Left cardiac atrium (tissue), 4 donors: Measurements from ENCODE around the gene TP53I3. TPM values are rescaled to one million over a fixed set of nuclear protein-coding genes. Genes with fewer than 3 reads are reported as not detected.
A peak's percentile ranks its signal among the peaks of the same experiment; 100 is the strongest.
"Not testable (repeated sequence)": the region's sequence is repeated elsewhere in the genome, so short reads cannot be mapped to it uniquely, and the experiment has no call there.

ENCODE experiments used
- ATAC-seq, 2 donors: fragments of 200-7000 bp; cut with Tn5 transposase; one replicate each; pipeline ENCODE4 v1.9.1; 2020; ENCODE audit warnings: mild to moderate bottlenecking in 2 of 2, moderate library complexity in 2 of 2
- DNase-seq: peaks from one replicate; pipeline ENCODE4 v3.0.0-alpha.2; 2020
- intact Hi-C, 2 donors: fragments of 100-400 bp; cut with DNase I; formaldehyde crosslinking; loops; one replicate each; pipeline versions ENCODE4 v1.14.1 to v1.15.1; 2022 to 2023
- long read RNA-seq: library from polyadenylated mRNA; unstranded; transcript quantifications from one replicate; pipeline ENCODE4 v2.0.0, GENCODE V29; 2021
- total RNA-seq, 2 donors: library from RNA; stranded (reverse); fragmentation: NEBNext Ultra II Directional; extraction: Animal tissue kit (Norgen Biotek cat#: 25700); gene quantifications; one replicate each; pipeline ENCODE4 v1.2.1, GENCODE V29; 2021
- donor health status: DM: no; HTN: yes; CAD: no.
- donor health status: DM: no; HTN: yes; CAD: no; lungs with severe emphysema.
- donor health status: DM: yes; HTN: yes; CAD: no.
- donor health status: Dilated cardiomyopathy.

TP53I3 gene, protein sequence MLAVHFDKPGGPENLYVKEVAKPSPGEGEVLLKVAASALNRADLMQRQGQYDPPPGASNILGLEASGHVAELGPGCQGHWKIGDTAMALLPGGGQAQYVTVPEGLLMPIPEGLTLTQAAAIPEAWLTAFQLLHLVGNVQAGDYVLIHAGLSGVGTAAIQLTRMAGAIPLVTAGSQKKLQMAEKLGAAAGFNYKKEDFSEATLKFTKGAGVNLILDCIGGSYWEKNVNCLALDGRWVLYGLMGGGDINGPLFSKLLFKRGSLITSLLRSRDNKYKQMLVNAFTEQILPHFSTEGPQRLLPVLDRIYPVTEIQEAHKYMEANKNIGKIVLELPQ
- total RNA-seq = 10 to 100 TPM in 1 of 2 donors, 1 to 10 TPM in 1; 7.6 to 14.5 TPM
- long read RNA-seq, partial matches to known transcripts = 0 of 3 reads
- long read RNA-seq, other reads (novel, unspliced or antisense) = 1 of 3 reads

DNA sequence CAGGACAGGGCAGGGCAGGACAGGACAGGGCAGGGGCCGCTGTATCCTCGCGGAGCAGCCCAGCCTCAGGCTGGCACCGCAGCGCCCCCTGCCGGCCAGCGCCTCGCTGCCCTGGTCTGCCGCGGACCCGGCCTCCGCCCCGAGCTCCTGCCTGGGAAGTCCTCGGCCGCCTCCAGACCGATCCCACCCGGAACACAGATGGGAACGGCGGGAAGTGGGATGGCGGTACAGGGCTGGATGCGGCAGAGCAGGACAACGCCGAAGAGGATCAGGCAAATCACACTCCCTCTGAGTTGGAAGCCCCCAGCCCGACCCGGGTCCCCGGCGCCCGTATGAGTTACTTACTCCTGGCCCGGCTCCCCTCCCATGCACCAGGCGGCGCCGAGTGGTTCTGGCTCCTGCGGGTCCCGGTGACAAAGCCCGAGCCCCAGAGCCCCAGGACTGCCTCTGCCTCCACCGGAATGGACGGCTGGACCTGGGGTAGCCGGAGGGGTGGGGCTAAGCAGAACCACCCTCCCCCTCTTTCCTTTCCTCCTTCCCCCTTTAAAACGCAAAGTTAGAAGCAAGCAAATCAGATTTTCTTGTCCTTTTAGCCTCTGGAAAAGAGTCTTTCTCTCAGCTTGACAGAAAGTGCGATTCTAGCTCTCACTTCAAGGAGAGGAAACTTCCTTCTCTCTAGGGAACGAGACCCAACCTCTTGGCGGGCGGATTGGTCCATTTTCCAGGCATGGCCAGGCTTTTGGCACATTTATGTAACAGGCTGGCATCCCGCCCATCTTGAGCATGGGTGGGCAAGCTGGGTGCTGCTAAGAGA, at the start of gene TP53I3:
TP53I3 (minus strand) TSS at position 449 of the 814 bp plus-strand sequence. CDS start 508 bp downstream, outside the sequence.
- intact Hi-C loops = loop anchor here in 1 of 2 donors (5.0 kb wide), 2 partner anchors 157 to 257 kb away; partner anchors contain the start of gene ATAD2B
- DNase-seq (peak; percentile 90), ATAC-seq (peak; percentile 96 to 97)

- ATAC-seq (no peak), DNase-seq (no peak)
- intact Hi-C loops = no loop called here
These were observed 47.9 kb upstream of the TP53I3 start for GRCh38 chr2:24132543-24132942.

DNA sequence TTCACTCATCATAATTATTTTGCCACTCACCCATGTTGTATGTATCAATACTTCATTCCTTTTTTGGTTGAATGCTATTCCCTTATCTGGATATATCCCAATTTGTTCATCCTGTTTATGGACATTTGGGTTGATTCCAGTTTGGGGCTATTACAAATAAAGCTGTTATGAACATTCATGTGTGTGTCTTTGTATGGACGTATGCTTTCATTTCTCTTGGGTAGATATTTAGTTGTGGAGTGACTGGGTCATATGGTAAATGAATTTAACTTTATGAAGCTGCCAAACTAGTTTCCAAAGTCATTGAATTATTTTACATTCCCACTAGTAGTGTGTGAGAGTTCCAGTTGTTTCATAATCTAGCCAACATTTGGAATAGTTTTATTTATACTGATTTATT, 41.3 kb upstream of the TP53I3 start:
- ATAC-seq = no peak
- intact Hi-C loops = no loop called here

DNA sequence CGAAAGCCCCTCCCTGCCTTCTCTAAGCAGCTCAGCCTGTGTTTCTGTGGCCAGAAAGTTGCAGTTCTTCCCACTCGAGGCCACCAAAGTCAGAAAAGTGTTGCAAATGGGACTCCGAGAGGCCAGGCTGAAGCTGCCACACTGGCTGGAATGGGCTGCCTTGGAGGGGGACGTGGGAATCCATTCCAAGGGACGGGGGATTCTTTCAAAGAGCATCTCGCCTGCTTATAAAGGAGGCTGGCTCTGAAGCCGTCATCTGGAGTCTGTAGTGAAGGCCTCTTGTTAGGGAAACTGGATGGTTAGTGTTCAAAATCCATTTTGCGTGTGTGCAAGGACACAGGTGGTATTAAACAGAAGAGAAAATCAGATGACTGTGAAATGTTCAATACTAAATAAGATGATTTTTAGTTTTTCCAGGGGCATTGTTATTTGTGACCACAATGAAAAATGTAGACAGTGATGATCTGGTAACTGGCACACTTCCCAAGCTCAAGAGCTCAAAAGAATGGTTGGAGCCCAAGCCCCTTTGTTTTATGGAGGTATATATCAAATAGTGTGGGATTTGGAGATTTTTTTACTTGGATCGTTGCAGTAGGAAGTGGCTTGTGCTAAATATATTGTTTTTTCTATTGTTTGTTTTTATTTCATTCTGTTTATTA, 39.4 kb upstream of the TP53I3 start:
- peak in 1 of 2 donors; percentile 4 for ATAC-seq

More for the DNA sequence above, 41.3 kb upstream of the TP53I3 start:
- DNase-seq = no peak

GRCh38 chr2:24123195-24123921, 38.7 kb upstream of the TP53I3 start, which contains the start of the genes FAM228B and PFN4:
TSS of gene FAM228B (plus strand) at chr2:24123469. CDS start at chr2:24124362, 893 bp downstream.
TSS of gene PFN4 (minus strand) at chr2:24123334. CDS start at chr2:24122535, 799 bp downstream.
- ATAC-seq = peak; percentile 98 to 99
- intact Hi-C loops = no loop called here

More for the DNA sequence above, 39.4 kb upstream of the TP53I3 start:
- no peak for DNase-seq
- intact Hi-C loops = no loop called here

GRCh38 chr2:24122366-24123194, 37.9 kb upstream of the TP53I3 start:
- DNase-seq (no peak), ATAC-seq (no peak)
- intact Hi-C loops = no loop called here

More at GRCh38 chr2:24123195-24123921, 38.7 kb upstream of the TP53I3 start, which contains the start of the genes FAM228B and PFN4:
- DNase-seq = peak; percentile 92

GRCh38 chr2:24121469-24121868, 36.8 kb upstream of the TP53I3 start:
- intact Hi-C loops = no loop called here
- ATAC-seq = no peak
- no peak for DNase-seq

GRCh38 chr2:24121066-24121465, 36.4 kb upstream of the TP53I3 start:
- DNase-seq (no peak), ATAC-seq (no peak)
- intact Hi-C loops = no loop called here

DNA sequence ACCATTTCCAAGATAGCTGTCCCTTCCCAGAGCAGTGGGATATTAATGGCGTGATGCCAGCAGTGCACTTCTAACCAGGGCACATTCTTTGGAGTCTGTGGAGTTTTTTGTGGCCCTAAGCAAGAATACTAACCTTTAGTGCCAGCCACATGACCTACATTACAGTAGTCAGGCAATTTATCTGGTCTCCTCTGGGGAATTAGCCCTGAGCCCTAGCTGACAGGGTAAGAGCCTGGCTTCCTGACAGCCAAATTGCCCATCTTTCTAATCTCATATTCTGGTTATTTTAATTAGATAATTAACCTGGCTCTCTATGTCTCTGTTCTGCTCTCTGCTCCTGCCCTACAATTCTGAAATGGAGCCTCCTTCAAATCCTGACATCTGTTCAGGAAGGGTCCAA, 33.3 kb upstream of the TP53I3 start:
- intact Hi-C loops = no loop called here
- ATAC-seq = no peak
- no peak for DNase-seq

- intact Hi-C loops = no loop called here
These were observed 30.4 kb upstream of the TP53I3 start for GRCh38 chr2:24115057-24115456.

DNA sequence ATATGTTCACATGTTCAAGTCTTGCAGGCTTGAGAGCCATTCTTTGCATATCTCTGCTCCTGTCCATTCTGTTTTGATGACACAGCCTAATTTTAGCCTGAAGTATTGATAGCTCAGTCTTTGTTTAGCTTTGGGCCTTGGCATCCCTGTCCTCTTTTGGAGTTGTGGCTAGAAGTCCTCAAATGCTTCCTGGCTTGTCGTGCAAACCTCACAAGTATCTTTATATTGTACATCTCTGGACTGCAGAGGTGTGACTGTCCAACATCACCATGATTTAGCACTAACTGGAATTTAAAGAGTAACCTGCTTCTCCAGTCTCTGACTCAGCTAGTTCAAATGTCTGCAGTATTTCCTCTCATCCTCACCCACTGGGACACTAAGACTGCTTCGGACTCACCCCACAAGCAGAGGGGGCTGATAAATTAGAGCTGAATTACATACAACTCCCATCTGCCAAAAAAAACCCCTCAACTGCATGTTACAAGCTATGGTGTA, 26.8 kb upstream of the TP53I3 start:
- intact Hi-C loops = no loop called here
- ATAC-seq (peak; percentile 29 to 68), DNase-seq (no peak)

More at GRCh38 chr2:24115057-24115456, 30.4 kb upstream of the TP53I3 start:
- no peak for DNase-seq
- peak in 1 of 2 donors; percentile 37 for ATAC-seq

DNA sequence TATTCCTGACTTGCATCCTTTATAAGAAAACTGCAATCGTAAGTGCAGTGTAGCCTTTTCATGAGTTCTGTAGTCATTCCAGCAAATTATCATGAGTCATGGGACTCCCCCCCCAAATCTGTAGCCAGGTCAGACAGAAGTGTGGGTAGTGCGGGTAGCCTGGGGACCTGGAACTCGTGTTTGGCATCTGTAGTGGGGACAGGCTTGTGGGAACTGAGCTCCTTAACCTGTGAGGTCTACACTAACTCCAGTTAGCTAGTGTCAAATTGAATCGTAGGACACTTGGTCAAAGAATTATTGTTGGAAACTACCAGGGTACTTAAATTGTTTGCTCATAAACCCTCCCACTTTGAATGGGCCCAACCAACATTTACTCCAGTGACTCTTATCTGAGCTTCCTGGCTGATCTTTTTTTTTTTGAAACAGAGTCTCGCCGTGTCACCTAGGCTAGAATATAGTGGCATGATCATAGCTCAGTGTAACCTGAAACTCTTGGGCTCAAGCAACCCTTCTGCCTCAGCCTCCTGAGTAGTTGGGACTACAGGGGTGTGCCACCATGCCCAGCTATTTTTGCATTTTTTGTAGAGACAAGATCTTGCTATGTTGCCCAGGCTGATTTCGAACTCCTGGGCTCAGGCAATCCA, 26.1 kb upstream of the TP53I3 start:
- DNase-seq (no peak), ATAC-seq (no peak)
- intact Hi-C loops = no loop called here

DNA sequence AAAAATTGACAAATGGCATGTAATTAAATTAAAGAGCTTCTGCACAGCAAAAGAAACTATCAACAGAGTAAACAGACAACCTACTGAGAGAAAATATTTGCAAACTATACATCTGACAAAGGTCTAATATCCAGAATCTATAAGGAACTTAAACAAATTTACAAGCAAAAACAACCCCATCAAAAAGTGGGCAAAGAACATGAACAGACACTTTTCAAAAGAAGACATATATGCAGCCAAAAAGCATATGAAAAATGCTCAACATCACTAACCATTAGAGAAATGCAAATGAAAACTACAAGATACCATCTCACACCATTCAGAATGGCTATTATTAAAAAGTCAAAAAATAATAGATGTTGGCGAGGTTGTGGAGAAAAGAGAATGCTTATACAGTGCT, 24.8 kb upstream of the TP53I3 start:
- intact Hi-C loops, ATAC-seq, DNase-seq: not testable (repeated sequence)

DNA sequence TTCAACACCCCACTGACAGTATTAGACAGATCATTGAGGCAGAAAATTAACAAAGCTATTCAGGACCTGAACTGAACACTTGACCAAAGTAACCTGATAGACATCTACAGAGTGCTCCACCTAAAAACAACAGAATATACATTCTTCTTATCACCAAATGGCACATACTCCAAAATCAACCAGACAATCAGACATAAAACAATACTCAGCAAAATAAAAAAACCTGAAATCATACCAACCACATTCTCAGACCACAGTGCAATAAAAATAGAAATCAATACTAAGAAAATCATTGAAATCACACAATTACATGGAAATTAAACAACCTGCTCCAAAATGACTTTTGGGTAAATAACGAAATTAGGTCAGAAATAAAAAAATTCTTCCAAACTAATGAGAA, 22.7 kb upstream of the TP53I3 start:
- no peak for ATAC-seq
- intact Hi-C loops = no loop called here
- no peak for DNase-seq

DNA sequence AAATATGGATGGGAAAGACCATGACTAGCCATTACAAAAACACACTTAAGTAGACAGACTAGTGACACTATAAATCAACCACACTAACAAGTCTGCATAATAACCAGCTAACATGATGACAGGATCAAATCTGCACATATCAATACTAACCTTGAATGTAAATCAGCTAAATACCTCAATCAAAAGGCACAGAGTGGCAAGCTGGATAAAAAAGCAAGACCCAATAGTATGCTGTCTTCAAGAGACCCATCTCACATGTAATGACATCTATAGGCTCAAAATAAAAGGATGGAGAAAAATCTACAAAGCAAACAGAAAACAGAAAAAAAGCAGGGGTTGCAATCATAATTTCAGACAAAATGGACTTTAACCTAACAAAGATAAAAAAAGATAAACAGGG, 22.2 kb upstream of the TP53I3 start:
- no peak for ATAC-seq
- no peak for DNase-seq
- intact Hi-C loops = no loop called here

- intact Hi-C loops = no loop called here
- DNase-seq (no peak), ATAC-seq (no peak)
These were observed 21.2 kb upstream of the TP53I3 start for GRCh38 chr2:24105816-24106215.

- intact Hi-C loops = no loop called here
- DNase-seq = no peak
- ATAC-seq = no peak
These were observed 20.3 kb upstream of the TP53I3 start for GRCh38 chr2:24104906-24105305.
